ENCODE measurements around the gene TMBIM1.
A peak's percentile ranks its signal among the peaks of the same experiment; 100 is the strongest.

The TMBIM1 gene

GRCh38 chr2:218253232-218253625 lies 39.1 kb downstream of the TMBIM1 start:
- DNase-seq = no peak

- no peak for DNase-seq
These were observed 39.6 kb downstream of the TMBIM1 start for GRCh38 chr2:218252509-218253231.

- DNase-seq = no peak
These were observed 42.6 kb downstream of the TMBIM1 start for GRCh38 chr2:218249691-218250090.

DNA sequence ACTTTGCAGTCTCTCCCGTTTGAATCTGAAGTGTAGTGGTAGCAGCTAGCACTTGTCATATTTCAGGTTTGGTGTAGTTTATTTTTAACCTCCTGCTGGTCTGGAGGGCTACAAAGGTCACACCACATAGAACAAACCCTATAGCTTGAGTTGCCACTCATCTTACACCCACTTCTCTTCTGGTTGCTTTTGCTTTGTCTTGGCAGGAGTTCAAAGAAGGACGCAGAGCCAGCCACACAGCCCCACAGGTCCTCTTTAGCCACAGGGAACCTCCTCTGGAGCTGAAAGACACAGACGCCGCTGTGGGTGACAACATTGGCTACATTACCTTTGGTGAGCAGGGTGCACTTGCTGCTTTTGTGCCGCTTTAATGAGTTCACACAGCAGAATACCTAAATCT lies 47.1 kb downstream of the TMBIM1 start:
- DNase-seq = peak; percentile 48

- no peak for DNase-seq
These were observed 47.6 kb downstream of the TMBIM1 start for GRCh38 chr2:218244665-218245064.

DNA sequence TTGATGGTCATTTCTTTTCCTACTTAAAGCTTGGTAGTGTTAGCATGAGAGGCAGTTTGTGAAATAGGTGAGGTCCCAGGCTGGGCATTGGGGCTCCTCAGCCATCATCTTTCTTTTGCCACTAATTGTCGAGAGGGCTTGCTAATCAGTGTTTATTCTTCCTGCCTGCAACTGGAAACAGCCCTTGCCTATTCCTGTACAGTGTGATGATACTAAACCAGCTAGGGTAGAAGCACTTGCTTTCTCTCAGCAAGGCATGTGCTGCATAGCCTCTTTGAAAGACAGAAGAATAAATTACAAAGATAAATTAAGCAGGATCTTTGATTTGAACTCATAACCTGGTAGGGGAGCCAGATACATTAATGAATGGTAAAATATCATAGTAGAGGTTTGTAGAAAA lies 48.1 kb downstream of the TMBIM1 start:
- no peak for DNase-seq

- DNase-seq = no peak
These were observed 53.4 kb downstream of the TMBIM1 start for GRCh38 chr2:218238887-218239286.

DNA sequence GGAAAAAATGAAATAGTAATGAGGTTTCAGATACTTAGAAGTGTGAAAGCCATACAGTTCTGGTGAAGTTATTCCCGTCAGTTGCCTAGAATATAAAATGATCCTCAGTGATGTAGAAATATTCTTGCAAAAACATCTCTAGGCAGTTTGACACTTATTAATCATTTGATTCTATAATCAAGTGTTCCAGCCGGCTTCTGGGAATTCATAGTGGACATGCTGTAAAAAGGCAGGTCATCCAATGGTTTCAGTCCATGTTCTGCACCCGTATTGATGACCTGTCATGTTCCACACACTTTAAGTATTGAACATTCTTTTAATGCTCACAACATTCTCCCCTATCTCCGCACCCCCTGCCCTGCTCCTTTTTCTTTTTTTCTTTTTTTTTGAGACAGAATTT lies 55.5 kb downstream of the TMBIM1 start:
- no peak for DNase-seq

DNA sequence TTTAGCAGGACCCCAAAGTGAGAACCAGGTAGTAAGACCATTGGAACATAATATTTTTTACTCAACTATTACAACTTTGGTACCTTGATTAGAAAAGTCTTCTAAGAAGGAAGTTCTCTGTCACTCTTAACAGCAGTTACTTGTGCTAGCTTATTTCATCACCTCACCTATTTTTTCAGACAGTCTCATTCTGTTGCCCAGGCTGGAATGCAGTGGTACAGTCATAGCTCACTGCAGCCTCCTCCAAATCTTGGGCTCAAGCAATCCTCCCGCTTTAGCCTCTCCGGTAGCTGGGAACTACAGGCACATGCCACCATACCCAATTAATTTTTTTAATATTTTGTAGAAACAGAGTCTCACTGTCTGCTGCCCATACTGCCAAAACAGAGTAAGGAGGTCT lies 57.3 kb downstream of the TMBIM1 start:
- no peak for DNase-seq

DNA sequence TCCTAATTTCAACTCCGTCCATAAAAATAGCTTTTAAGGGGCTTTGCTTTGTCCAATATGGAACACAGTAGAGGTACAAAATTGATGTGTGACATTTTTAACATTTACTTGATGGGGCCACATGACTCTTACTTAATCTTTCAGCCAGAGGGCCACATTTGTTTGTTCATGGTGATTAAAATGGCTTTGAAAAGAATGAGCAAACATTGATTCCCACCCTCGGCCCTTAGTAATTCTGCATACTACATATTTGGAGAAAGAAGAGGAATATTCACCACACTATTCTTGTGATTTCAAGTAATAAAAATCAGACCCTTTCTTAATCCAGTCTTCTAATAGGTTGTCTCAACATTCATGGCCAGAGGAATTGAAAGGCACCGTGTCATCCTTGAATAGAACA lies 57.8 kb downstream of the TMBIM1 start:
- DNase-seq = no peak

- no peak for DNase-seq
These were observed 58.8 kb downstream of the TMBIM1 start for GRCh38 chr2:218233543-218233942.

DNA sequence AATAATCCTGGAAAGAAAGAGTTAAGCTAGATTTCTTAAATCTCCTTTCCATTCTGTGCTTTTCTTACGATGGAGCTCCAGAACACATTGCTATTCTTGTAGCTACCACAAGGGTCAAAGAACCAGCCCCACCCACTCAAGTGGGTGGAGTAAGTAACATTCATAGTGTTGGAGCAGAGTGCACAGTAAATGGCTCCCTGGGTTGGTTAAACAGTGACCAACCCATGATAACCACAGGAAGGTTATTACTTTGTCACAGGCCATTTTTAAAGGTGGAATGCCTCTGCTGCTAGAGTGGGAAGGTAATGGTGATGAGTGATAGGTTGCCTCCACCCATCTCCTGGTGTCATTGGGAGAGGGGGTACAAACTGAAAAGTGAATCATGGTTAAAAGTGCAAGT lies 61.4 kb downstream of the TMBIM1 start:
- DNase-seq = no peak

- DNase-seq = no peak
These were observed 62.5 kb downstream of the TMBIM1 start for GRCh38 chr2:218229851-218230250.

DNA sequence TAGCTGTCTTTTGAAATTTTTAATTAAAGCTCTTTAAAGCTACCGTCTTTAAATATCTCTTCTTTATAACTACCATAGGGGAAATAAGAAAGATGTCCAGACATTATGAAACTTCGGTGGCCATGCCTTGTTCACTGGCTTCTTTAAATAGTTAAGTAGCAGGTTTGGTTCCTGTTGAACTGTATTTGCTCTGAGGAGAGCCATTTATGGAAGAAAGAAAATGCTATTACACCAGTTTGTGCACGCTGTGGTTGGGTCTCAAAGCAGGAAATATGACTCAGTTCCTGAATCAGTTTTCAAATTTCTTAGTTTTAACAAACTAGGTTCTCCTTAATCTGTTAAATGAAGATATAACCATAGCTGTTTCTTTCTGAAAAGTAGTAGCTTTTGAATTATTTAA lies 63.1 kb downstream of the TMBIM1 start:
- no peak for DNase-seq

DNA sequence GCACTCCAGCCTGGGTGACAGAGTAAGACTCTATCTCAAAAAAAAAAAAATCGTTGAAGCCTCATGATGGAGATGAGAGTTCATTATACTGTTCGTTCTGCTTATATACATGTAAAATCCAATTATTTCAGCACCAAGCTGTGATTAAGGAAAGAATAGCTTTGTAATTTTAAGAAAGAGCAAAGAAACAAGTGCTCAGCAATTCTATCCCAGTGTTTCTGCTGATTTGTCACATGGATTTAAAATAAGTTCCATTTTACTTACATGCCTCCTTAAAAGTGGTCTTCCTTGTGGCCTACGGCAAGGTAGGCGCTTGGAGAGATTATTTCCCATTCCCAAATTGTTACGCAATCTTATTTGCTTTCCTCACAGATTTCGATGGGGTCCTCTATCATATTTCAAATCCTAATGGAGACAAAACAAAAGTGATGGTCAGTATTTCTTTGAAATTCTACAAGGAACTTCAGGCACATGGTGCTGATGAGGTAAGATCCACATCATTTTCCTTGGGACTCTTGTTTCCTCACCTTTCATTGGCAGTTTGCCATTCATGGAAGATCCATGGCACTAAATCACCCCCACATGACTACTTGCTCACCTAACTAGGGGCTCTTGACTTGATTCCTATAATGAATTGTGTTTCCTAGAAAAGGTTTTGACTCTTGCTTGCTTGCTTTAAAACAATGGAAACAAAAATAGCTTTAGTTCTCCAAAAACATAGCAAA lies 63.8 kb downstream of the TMBIM1 start:
- DNase-seq = no peak

GRCh38 chr2:218226903-218227302 lies 65.4 kb downstream of the TMBIM1 start:
- no peak for DNase-seq

All from DMS79 (cell line).